ENCODE results near the gene PPP1R12B.

The PPP1R12B gene, protein sequence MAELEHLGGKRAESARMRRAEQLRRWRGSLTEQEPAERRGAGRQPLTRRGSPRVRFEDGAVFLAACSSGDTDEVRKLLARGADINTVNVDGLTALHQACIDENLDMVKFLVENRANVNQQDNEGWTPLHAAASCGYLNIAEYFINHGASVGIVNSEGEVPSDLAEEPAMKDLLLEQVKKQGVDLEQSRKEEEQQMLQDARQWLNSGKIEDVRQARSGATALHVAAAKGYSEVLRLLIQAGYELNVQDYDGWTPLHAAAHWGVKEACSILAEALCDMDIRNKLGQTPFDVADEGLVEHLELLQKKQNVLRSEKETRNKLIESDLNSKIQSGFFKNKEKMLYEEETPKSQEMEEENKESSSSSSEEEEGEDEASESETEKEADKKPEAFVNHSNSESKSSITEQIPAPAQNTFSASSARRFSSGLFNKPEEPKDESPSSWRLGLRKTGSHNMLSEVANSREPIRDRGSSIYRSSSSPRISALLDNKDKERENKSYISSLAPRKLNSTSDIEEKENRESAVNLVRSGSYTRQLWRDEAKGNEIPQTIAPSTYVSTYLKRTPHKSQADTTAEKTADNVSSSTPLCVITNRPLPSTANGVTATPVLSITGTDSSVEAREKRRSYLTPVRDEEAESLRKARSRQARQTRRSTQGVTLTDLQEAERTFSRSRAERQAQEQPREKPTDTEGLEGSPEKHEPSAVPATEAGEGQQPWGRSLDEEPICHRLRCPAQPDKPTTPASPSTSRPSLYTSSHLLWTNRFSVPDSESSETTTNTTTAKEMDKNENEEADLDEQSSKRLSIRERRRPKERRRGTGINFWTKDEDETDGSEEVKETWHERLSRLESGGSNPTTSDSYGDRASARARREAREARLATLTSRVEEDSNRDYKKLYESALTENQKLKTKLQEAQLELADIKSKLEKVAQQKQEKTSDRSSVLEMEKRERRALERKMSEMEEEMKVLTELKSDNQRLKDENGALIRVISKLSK

DNA sequence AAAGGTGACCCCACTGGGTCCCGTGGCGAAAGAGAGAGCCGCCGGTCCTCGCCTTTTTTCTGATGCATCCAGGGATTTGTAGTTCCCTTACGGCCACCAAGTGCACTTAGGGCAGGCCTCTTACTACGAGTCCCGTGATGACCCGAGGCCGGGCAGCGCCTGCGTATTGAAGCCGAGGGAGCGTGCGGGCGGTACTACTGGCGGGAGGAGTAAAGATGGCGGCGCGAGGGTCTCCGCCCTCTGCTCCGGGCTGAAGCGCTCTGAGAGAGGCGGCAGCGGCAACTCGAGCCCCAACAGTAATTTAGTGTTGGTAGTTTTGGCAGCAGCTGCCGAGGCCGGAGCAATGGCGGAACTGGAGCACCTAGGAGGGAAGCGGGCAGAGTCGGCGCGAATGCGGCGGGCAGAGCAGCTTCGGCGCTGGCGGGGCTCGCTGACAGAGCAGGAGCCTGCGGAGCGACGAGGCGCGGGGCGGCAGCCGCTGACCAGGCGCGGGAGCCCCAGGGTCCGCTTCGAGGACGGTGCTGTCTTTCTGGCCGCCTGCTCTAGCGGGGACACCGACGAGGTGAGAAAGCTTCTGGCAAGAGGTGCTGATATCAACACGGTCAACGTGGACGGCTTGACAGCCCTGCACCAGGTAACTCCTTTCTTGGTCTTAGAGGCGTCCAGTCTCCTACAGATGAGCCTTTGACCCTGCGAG is at the start of gene PPP1R12B:
Gene PPP1R12B (plus strand): TSS at position 191 of the 697 bp plus-strand sequence. CDS start 153 bp downstream, at position 344.
- H3K4me1 Mint-ChIP-seq (ENCODE audit: low read depth) = peaks cover 24% of the 10 kb centered on the region
- peak within 1 kb of the TSS; percentile 88 for H3K4me3 Mint-ChIP-seq
- peak; percentile 96 for DNase-seq (ENCODE audit: low spot score)
- H3K27me3 Mint-ChIP-seq (ENCODE audit: low read depth) = no peaks in the 10 kb centered on the region
- H3K9me3 Mint-ChIP-seq = no peaks in the 10 kb centered on the region
- peak within 1 kb of the TSS; percentile 91 for H3K27ac Mint-ChIP-seq
- no peaks in the 10 kb centered on the region for H3K36me3 Mint-ChIP-seq (ENCODE audit: low read depth)

DNA sequence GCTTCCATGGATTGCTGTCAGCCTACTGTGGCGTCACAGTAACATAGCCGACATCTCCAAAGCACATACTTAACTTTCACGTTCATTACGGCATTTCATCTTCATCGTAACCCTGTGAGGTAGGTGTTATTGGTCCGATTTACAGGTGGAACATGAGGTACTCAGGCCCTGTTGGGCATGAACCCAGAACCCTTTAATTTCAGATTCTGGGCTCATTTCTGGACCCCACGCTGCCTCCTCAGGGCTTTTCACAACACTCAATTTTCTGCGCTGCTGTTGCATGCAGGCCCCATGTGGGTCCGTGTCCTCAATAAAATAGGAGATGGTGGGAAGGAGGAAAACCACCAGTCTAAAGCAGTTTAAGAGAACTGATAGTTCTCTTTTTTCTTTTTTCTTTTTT is 46.3 kb upstream of the PPP1R12B start:
- DNase-seq (ENCODE audit: low spot score) = no peak
- Mint-ChIP-seq H3K36me3 (ENCODE audit: low read depth) (no peaks in the 10 kb centered on the region), H3K4me3 (no peak overlapping the region), H3K9me3 (no peaks in the 10 kb centered on the region), H3K27me3 (ENCODE audit: low read depth) (peaks cover 4% of the 10 kb centered on the region), H3K27ac (no peak overlapping the region), H3K4me1 (ENCODE audit: low read depth) (no peaks in the 10 kb centered on the region)

DNA sequence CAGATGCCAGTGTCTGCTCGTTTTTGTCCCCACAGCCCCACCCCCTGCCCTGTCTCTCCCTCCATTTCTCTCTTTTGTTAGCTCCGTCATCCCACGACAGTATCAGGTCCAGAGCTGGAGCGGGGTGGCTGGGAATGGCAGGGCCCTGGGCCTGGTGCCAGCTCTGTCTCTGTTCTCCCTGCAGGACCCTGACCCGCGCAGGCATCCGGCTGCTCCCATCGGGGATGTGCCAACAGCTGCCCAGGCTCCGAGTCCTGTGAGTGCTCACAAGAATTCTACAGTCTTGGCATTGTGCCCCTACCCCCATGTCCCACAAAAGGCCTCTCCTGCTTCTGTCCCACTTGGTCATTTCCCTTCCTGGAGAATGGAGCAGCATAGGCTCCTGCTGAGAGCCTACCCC is 44.1 kb upstream of the PPP1R12B start:
- Mint-ChIP-seq H3K4me3 (no peak overlapping the region), H3K27ac (no peak overlapping the region), H3K9me3 (no peaks in the 10 kb centered on the region)

DNA sequence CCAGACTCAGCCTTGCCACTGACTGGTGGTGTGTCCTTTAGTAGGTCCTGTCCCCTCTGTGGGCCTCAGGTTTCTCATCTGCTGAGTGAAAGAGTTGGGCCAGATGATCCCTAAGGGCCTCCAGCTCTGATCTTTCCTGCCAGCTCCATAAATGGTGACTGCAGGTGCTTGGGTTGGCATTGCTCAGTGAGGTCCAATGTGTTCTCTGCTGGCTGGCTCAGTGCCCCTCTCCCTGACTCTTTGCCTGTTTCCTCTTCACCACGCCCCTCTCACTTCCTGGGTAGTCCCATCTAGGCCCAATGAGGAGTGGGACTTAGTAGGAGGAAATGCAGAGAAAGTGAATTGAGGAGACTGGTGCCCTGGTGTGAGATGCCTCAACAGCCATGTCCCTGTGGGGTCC is 43.3 kb upstream of the PPP1R12B start:
- Mint-ChIP-seq H3K4me3 (no peak overlapping the region), H3K36me3 (ENCODE audit: low read depth) (no peaks in the 10 kb centered on the region), H3K27me3 (ENCODE audit: low read depth) (no peaks in the 10 kb centered on the region), H3K9me3 (no peaks in the 10 kb centered on the region), H3K27ac (no peak overlapping the region), H3K4me1 (ENCODE audit: low read depth) (no peaks in the 10 kb centered on the region)
- no peak for DNase-seq (ENCODE audit: low spot score)

More for the DNA sequence above, 44.1 kb upstream of the PPP1R12B start:
- Mint-ChIP-seq H3K27me3 (ENCODE audit: low read depth) (no peaks in the 10 kb centered on the region), H3K4me1 (ENCODE audit: low read depth) (no peaks in the 10 kb centered on the region), H3K36me3 (ENCODE audit: low read depth) (no peaks in the 10 kb centered on the region)
- DNase-seq (ENCODE audit: low spot score) = no peak

DNA sequence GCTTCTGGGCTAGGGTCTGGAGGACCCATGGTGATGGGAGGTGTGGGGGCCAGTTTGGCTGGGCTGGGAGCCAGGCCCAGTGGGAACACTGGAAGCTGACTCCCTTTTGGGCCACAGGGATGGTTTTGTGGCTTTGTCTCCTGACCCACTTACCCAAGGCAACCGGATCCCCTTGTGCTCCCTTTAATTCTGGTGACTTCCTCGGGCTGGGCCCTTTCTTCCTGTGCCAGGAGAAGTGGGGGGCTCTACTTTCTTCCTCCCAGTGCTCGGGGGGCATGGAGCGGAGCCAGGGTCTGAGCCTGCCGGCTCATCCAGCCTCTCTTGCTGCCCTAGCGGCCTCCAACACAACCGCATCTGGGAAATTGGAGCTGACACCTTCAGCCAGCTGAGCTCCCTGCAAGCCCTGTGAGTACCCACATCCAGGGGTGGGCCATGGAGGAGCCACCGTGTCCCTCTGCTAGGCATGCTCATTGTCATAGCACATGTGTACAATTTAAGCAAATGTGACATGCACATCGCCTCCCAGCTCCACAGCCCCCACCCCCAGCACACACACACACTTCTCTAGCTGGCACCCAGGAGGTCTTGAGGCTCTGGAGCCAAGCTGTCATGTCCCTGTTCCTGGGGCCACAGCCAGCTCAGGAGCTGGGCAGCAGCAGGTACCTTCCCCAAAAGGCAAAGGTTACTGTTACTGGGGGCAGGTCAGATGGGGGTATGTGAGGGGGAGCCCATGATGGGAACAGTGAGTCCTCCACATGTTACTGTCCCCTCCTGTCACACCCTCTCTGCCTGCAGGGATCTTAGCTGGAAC is 41.8 kb upstream of the PPP1R12B start:
- no peak for DNase-seq (ENCODE audit: low spot score)

DNA sequence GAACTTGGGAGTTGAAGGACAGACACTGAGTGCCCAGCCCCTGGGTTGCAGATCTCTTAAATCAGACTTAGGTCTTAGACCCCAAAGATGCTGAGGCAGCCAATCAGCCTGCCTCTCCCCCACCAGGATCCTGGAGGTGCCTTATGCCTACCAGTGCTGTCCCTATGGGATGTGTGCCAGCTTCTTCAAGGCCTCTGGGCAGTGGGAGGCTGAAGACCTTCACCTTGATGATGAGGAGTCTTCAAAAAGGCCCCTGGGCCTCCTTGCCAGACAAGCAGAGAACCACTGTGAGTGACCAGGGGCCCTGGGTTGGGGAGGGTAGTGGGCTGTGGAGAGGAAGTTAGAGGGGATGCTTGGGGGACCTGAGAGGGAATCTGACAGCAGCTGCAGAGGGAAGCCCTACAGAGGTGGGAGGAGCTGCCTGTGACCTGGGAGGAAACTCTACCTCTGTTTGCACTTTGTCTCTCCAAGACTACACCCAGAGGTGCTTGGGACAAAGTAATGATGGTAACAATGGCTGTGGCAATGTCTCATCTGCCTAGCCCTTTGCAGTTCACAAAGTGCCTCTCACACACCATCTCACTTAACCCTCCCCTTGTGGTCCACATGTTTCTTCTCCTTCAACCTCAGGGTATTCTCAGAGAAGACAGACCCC is 38.3 kb upstream of the PPP1R12B start:
- H3K9me3 Mint-ChIP-seq = no peaks in the 10 kb centered on the region
- H3K27ac Mint-ChIP-seq = no peak overlapping the region
- peaks cover 18% of the 10 kb centered on the region for H3K27me3 Mint-ChIP-seq (ENCODE audit: low read depth)
- H3K4me3 Mint-ChIP-seq = no peak overlapping the region
- DNase-seq (ENCODE audit: low spot score) = no peak
- no peaks in the 10 kb centered on the region for H3K4me1 Mint-ChIP-seq (ENCODE audit: low read depth)
- no peaks in the 10 kb centered on the region for H3K36me3 Mint-ChIP-seq (ENCODE audit: low read depth)

More for the DNA sequence above, 41.8 kb upstream of the PPP1R12B start:
- H3K27ac Mint-ChIP-seq = no peak overlapping the region
- H3K9me3 Mint-ChIP-seq = no peaks in the 10 kb centered on the region
- peaks cover 2% of the 10 kb centered on the region for H3K27me3 Mint-ChIP-seq (ENCODE audit: low read depth)
- H3K36me3 Mint-ChIP-seq (ENCODE audit: low read depth) = no peaks in the 10 kb centered on the region
- H3K4me1 Mint-ChIP-seq (ENCODE audit: low read depth) = no peaks in the 10 kb centered on the region
- H3K4me3 Mint-ChIP-seq = no peak overlapping the region

DNA sequence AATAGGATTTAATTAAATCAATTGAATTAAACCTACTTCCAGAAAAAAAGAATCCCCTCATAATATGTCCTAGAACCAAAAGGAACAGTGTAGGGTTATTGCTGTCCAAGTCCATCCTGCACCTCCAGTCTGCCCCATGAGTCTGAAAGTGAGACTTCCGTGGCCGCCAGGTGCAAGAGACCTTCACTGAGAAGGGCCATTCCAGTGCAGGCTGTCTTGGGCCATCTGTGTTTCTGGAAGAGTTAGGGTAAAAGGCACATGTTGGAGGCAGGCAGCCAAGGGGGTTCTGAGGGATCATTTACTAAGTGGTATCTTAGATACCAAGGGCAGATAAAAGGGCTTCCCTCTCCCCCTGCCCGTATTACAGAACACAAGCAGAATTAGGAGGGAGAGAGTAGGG is 37.8 kb upstream of the PPP1R12B start:
- Mint-ChIP-seq H3K4me1 (ENCODE audit: low read depth) (no peaks in the 10 kb centered on the region), H3K36me3 (ENCODE audit: low read depth) (no peaks in the 10 kb centered on the region), H3K27me3 (ENCODE audit: low read depth) (peaks cover 21% of the 10 kb centered on the region), H3K9me3 (no peaks in the 10 kb centered on the region), H3K4me3 (no peak overlapping the region), H3K27ac (no peak overlapping the region)
- DNase-seq (ENCODE audit: low spot score) = no peak

DNA sequence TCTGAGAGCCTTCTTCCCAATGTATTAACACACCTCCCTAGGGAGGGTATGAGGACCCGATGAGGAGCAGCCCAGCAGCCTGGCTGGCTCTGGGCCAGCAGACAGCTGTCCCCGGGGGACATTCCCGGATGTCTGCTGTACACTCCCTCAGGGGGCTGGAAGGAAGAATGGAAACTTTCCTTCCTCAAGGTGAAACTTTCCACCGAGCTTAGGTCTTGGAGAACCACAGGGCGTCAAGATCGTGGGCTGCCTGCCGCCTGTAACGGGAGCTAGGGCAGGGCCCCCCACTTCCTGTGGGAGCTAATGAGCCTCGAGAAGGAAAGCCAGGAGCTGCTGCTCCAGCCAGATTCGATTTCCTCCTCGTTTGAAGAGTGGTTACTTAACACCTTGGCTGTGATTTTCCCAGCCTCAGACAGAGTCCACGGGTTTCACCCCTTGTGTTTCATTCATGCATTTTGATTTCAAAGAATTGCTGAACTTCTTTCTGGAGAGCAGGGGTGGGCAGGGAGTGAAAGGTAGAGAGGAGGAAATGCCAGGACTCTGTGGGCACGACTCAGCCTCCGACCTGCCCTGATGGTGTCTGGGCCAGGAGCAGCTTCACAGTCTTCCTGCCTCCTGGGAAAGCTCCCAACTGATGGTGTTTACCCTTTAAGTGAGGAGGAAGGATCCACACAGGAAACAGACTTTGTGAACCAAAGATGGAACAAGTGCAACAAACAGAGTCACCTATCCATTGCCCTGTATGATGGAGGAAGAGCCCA is 36.4 kb upstream of the PPP1R12B start:
- Mint-ChIP-seq H3K4me3 (no peak overlapping the region), H3K27me3 (ENCODE audit: low read depth) (peaks cover 21% of the 10 kb centered on the region), H3K9me3 (no peaks in the 10 kb centered on the region), H3K27ac (no peak overlapping the region), H3K4me1 (ENCODE audit: low read depth) (no peaks in the 10 kb centered on the region), H3K36me3 (ENCODE audit: low read depth) (no peaks in the 10 kb centered on the region)
- no peak for DNase-seq (ENCODE audit: low spot score)

DNA sequence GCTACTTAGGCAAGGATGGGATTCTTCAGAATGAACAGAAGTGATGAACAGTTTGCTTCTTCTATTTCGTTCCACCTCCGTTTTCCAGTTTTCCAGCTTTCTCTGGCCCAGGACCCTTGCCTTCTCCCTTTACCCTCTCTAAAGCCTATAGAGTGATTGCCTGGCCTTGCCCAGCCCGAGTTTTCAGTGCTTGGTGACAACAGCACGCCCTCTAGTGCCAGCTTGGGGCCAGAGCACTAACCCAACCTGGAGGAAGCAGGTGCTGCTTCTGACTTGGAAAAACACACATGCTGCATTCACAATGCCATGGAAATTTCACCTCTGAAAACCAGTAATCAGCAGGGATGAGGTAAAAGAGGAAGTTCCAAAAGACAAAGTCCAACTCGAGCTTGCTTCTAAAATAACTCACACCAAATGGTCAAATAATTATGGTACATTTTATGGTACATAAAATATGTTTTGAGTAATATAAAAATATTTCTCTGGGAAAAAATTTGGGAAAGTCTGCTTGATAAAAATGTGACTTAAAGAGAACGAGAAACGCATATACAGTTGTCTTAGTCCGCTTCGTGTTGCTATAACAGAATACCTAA is 32.8 kb upstream of the PPP1R12B start:
- Mint-ChIP-seq H3K27ac (no peak overlapping the region), H3K36me3 (ENCODE audit: low read depth) (no peaks in the 10 kb centered on the region), H3K4me1 (ENCODE audit: low read depth) (peaks cover 1% of the 10 kb centered on the region), H3K27me3 (ENCODE audit: low read depth) (peaks cover 26% of the 10 kb centered on the region), H3K9me3 (no peaks in the 10 kb centered on the region), H3K4me3 (no peak overlapping the region)
- DNase-seq (ENCODE audit: low spot score) = peak; percentile 61

DNA sequence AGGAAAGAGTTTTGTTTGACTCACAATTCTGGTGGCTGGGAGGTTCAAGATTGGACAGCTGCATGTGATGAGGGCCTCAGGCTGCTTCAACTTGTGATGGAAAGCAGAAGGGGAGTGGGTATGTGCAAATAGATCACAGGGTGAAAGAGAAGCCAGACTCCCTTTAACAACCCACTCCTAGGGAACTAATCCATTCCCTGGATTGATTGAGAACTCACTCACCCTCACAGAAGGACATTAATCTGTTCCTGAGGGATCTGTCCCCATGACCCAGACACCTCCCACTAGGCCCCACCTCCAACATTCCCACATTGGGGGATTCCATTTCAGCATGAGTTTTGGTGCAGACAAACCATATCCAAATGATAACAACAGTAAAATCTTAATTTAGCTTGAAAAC is 32.3 kb upstream of the PPP1R12B start:
- Mint-ChIP-seq H3K4me3 (no peak overlapping the region), H3K9me3 (no peaks in the 10 kb centered on the region), H3K36me3 (ENCODE audit: low read depth) (no peaks in the 10 kb centered on the region), H3K27me3 (ENCODE audit: low read depth) (peaks cover 24% of the 10 kb centered on the region), H3K27ac (no peak overlapping the region), H3K4me1 (ENCODE audit: low read depth) (peaks cover 1% of the 10 kb centered on the region)
- DNase-seq (ENCODE audit: low spot score) = no peak

DNA sequence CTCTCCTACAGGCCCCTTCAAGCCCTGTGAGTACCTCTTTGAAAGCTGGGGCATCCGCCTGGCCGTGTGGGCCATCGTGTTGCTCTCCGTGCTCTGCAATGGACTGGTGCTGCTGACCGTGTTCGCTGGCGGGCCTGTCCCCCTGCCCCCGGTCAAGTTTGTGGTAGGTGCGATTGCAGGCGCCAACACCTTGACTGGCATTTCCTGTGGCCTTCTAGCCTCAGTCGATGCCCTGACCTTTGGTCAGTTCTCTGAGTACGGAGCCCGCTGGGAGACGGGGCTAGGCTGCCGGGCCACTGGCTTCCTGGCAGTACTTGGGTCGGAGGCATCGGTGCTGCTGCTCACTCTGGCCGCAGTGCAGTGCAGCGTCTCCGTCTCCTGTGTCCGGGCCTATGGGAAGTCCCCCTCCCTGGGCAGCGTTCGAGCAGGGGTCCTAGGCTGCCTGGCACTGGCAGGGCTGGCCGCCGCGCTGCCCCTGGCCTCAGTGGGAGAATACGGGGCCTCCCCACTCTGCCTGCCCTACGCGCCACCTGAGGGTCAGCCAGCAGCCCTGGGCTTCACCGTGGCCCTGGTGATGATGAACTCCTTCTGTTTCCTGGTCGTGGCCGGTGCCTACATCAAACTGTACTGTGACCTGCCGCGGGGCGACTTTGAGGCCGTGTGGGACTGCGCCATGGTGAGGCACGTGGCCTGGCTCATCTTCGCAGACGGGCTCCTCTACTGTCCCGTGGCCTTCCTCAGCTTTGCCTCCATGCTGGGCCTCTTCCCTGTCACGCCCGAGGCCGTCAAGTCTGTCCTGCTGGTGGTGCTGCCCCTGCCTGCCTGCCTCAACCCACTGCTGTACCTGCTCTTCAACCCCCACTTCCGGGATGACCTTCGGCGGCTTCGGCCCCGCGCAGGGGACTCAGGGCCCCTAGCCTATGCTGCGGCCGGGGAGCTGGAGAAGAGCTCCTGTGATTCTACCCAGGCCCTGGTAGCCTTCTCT is 30.3 kb upstream of the PPP1R12B start:
- peaks cover 25% of the 10 kb centered on the region for H3K27me3 Mint-ChIP-seq (ENCODE audit: low read depth)
- H3K9me3 Mint-ChIP-seq = no peaks in the 10 kb centered on the region
- no peak overlapping the region for H3K4me3 Mint-ChIP-seq
- no peak overlapping the region for H3K27ac Mint-ChIP-seq
- H3K36me3 Mint-ChIP-seq (ENCODE audit: low read depth) = no peaks in the 10 kb centered on the region
- H3K4me1 Mint-ChIP-seq (ENCODE audit: low read depth) = peaks cover 1% of the 10 kb centered on the region
- no peak for DNase-seq (ENCODE audit: low spot score)

Data from T-helper 2 cell treated with Interferon-gamma antibody and Interleukin-4, amounts not matched to agents 5 μg/mL and 100 μg/mL, for 36 hours (primary cell).